HG03280 (cell line): ENCODE results near the gene ARHGDIA.
"Not testable (repeated sequence)": the region's sequence is repeated elsewhere in the genome, so short reads cannot be mapped to it uniquely, and the experiment has no call there.

Experiments
- ATAC-seq: cut with Tn5 transposase; IDR thresholded peaks from one replicate; pipeline ENCODE4 v1.9.1; 2021; ENCODE audit warnings: mild to moderate bottlenecking, moderate library complexity; ENCODE audit not compliant: unreplicated experiment

Gene ARHGDIA

DNA sequence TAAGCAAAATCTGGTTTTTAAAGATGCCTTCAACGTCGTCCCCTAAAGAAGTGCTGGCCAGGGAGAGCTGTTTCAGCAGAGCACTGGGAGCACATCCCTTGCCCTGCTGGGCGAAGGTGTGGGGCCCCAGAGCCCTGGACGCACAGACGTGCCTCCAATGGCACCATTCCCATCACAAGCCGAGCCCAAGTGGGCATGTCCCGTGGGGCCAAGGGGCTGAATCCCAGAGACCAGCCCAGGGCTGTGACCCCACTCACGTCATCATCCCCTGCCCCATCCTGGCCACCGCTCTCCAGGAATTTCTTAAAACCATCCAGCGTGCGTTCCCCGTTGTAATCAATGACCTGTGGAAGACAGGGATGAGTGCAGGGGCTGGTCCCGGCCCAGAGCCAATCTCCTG is 26.2 kb downstream of the ARHGDIA start:
- ATAC-seq, result no peak

DNA sequence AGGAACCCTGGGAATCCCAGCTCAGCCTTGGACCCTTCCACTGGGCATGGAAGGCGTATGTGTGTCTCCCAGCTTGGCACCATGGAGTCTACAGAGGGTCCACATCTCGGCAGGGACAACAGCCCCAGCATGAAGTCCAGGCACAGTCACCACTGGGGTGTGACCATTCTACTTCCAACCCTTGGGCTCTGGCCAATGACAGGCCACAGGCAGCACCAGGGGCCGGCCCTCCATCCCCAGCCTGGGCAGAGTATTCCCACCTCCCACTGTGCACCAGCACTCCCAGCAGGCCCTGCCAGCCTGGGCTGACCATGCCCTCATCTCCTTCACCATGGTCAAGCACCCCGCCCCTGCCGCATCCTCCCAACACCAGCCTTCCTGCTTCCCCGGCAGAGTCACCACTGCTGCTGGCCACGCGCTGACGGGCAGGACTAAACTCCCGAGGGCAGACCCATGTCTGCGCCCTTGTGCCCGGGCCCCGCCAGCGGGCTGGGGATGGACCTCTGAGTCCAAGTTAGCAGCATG is 26.7 kb downstream of the ARHGDIA start:
- ATAC-seq, result no peak

DNA sequence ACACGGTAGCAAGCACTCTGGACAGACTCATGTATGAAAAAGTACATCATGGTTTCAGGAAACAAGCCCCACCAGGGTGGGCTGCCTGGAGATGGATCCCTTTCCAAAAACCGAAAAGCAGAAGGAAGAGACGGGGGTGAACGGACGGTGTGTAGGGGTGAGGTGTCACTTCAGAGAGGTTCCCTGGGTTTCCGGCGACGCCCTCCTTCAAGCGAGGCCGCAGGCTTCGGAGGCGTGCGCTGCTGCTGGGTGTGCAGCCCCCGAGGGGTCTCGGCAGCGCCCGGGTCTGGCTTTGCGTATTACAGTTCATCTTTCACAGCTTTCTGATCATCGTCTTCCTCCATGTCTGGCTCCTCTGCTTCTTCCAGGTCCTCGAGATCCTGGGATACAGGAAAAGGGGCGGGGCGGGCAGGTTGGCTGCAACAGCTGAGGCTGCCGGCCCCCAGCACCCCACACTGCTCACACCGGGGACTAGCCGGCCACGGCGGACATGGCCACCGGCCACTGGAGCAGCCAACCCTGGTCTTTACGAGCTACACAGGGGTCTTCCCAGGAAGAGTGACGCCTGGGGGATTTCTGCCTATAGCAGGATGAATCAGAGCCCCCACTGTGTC is 27.3 kb downstream of the ARHGDIA start:
- no peak for ATAC-seq

DNA sequence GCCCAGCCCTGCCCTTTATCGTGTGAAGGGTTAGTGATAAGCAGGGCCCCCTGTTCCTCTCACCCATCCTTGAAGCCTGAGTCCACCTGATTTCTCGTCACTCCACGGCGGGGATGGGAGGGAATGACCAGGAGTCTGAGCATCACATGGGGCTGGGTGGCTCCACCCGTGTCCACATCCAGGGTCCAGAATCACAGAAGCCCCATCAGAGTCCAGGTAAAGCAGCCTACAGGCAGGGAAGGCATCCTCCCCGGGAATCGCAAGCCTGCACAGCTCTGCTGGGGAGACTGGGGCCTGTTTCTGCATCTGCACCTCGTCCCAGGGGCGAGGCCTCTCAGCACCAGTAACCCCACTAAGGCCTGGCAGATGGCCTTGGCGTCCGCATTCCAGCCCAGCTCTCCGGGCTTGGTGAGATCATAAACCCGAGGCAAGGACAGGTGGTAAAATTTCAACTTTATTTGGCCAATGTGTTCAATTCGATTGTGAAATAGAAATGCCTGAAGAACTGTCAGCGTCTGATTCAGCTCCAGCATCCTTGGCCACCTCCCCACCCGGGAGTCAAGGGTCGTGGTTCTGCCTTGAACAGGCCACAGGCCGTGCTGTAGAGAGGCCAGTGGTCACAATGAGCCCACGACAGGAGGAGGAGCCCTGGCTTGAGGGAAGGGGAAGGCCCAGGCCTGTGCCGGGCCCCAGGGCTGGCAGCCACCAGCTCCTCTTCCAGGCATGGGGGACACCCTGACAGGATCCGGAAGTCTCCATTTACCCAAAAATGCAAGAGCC is 28.2 kb downstream of the ARHGDIA start:
- ATAC-seq, result no peak

DNA sequence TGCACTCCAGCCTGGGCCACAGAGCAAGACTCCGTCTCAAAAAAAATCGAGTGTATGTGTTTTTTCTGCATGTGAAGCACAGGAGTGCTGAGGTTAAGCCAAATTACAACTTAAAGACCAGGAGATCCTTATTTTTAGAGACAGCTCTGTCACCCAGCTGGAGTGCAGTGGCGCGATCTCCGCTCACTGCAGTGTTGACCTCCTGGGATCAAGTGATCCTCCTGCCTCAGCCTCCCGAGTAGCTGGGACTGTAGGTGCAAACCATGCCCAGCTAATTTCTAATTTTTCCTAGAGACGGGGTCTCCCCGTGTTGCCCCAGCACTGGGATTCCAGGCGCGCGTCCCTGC is 28.8 kb downstream of the ARHGDIA start:
- no peak for ATAC-seq

DNA sequence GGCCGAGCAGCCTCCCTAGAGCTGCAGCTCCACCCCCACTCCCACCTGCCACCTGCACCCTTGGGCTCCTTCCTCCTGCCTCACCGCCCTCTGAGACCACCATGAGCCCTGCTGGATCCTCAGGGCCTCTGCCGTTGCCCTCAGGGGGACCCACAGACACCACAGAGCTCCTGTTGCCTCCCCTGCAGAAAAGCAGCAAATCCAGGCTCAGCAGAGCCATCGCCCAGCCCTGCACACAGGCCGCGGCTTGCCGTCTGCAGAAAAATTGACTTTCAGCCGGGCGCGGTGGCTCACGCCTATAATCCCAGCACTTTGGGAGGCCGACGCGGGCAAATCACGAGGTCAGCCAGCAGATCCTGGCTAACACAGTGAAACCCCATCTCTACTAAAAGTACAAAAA is 29.3 kb downstream of the ARHGDIA start:
- no peak for ATAC-seq

DNA sequence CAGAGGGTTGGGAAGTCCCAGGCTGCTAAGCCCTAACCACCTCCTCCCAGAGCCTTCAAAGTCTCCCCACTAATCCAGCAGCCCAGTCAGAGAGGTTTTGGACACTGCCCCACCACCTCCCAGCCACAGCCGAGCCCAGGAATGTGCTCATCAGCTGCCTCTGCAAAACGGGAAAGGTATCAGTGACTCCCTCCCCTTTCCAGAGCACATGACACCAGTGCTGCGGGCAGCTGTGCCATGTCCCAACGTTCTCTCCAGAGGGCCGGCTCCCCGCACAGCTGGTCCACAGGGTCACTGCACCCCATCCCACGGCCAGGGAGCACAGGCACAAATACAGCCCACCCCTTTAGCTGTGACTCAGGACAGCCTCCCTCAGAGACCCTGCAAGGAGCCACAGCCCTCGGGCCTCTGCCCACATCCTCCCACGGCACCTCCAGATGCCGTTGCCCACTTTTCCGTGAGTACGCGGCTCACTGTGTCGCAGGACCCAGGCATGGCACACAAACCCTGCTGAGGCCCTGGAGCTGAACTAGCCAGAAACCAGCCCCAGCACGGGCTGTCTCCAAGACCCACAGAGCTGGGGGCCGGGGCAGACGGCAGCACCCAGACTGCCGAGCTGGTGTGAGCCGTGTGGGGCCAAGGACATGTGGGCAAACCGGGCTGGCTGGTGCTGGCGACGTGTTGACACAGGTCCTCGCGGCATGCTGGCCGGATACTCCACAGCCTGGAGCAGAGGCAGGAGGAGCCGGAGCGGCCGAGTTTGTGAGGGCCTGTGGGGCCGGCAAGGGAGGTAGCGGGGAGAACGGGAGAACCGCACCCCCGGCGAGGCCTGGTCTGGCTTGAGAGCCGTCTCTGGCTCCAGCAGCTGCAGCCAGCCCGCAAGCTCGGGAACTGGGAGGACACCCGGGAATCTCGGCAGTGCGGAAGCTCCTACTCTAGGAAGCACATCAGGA is 30.0 kb downstream of the ARHGDIA start:
- ATAC-seq, result no peak

DNA sequence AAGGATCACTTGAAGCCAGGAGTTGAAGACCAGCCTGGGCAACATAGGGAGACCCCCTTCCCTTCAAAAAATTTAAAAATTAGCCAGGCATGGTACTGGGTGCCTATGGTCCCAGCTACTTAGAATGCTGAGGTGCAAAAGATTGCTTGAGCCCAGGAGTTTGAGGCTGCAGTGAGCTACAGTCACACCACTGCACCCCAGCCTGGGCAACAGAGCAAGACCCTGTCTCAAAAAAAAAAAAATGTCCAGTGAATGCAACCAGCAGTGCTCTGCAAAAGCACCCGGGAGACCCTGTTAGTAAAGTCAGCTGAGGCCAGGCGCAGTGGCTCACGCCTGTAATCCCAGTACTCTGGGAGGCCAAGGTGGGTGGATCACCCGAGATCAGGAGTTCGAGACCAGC is 31.1 kb downstream of the ARHGDIA start:
- ATAC-seq, result not testable (repeated sequence)

DNA sequence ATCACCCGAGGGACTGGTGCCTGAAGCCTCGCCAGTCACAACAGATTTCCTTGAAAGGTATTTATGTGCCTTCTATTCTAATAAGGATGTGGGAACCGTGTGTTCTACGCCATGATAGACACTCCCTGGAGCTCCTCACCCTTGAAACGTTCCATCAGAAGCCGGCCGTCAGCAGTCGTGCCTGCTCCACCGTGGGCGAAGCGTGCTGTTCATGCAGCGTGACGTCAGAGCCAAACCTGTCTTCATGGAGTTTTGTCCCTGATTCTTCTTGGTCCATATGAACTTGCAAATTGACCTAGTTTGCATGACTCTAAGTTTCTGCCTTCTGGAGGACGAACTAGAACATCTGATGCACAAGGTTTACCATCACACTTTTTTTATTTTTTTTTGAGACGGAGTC is 31.8 kb downstream of the ARHGDIA start:
- ATAC-seq, result no peak

DNA sequence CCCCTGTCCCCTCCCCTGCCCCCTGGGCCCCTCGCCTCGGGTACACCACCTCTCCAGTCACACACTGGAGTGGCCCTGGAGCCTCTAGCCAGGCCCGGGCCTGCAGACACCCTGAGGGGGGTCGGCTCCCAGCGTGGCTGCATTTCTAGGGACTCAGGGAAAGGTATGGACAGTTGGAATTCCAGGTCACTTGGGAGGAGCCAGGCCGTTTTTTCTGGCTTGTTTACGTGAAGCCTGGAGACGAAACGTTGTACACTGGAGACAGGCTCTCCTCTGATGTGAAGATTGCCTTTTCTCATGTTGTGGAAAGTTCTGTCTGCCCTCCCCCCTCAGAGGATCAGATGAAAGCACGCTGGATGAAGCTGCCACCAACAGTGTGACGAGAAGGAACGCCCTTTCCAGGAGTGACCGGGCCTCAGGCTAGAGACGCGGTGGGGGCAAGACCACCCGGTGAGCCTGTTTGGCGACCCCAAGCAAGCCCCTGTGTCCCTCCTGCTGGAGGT is 32.3 kb downstream of the ARHGDIA start:
- no peak for ATAC-seq

DNA sequence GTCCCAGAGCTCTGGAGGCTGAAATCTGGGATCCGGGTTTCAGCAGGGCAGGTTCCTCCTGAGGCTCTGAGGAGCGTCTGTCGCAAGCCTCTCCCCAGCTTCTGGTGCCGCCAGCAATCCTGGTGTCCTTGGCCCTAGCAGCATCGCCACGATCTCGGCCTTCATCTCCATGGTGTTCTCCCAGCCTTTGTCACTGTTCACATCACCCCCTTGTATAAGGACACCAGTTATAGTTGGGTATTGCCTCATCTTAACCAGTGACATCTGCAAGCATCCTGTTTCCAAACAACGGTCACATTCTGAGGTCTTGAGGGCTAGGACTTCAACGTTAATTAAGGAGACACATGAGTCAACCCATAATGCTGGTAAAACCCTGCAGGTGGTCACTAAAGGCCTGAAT is 33.5 kb downstream of the ARHGDIA start:
- ATAC-seq, result no peak

DNA sequence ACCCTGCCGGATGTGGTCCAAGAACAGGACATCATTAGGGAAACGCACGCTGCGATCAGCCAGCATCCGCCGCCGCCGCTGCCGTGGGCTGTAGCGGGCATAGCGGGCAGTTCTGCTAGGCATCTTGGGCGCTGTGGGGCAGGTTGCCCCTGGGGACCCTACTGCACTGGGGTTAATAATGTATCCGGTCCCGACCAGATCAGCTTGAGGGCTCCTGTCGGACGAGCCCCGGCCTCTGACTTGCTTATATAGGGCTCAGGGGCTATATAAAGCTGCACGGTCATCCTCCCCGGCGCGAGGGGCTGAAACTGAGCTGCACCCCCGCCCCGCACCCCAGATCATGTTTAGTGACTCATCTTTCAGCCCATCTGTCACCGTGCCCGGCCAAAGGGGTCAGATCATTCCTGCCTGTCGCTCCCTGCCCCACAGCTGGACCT is 36.3 kb downstream of the ARHGDIA start, which contains the start of gene PPP1R27:
TSS of gene PPP1R27 (minus strand) at position 220 of the 437 bp plus-strand sequence. CDS start at position 123, 97 bp downstream.
- ATAC-seq, result no peak

DNA sequence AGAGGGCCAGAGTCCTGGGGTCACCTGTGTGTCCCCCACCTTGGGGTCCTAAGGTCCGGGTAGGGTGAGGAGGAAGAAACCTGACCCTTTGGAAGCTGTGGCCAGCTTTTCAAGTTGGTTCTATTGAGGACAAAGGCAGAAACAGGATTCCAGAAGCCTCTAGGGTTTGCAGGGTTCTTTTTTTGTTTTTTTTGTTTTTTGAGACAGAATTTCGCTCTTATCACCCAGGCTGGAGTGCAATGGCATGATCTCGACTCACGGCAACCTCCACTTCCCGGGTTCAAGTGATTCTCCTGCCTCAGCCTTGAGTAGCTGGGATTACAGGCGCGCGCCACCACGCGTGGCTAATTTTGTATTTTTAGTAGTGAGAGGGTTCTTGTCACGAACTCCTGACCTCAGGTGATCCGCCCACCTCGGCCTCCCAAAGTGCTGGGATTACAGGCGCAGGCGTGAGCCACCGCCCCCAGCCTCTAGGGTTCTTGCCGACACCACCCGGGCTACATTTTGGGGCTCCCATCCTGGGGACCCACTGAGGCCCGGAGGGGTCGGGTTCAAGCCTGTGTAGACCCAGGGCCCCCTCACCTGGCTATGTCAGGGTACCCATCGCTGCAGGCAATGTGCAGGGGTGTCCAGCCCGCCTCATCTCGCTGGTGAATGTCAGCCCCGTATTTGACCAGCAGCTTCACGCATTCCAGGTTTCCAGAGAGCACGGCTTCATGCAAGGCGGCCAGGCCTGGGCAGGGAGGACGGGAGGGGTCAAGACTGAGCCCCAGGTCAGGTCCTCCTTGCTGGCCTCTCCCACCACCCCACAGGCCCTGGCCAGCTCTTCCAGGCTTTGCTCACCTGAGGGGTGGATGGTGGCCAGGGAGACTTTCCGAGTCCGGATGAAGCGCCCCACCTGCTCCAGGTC is 37.0 kb downstream of the ARHGDIA start:
- no peak for ATAC-seq

DNA sequence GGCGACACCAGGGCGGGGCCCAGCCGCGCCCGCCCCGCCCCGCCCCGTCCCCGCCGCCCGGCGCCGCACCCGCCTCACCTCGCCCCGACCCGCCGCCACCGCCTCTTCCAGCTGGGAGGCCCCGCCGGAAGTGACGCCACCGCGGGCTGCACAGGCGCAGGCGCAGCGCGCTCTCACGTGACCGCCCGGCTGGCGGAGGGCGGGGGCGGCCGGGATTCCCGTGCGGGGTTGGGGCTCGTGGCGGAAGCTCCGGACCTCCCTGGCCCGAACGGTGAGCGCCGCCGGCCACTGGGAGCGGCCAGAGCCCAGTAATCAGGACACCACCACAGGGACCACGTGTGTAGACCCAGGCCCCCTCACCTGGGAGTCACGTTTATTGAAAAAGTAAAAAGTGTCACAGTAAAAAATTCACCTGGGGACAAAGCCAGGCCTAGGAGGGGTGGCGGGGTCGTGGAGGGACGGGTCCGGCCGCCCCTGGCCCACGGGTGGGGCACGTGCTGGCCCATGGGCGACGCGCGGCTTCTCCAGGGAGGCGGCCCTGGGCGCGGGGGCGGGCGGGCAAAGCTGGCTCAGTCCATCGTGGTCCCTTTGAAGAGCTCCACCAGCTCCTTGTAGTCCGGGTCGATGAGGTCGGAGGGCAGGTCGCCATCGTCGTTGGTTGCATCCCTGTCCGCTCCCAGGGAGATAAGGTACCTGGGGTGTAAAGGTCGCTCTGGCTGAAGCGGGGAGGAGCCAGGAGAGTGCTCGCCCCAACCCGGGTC is 37.8 kb downstream of the ARHGDIA start, which contains the start of gene MCRIP1:
TSS of gene MCRIP1 (minus strand) at position 132 of the 761 bp plus-strand sequence. CDS start 8,785 bp downstream, outside the sequence.
- peak; percentile 81 for ATAC-seq

DNA sequence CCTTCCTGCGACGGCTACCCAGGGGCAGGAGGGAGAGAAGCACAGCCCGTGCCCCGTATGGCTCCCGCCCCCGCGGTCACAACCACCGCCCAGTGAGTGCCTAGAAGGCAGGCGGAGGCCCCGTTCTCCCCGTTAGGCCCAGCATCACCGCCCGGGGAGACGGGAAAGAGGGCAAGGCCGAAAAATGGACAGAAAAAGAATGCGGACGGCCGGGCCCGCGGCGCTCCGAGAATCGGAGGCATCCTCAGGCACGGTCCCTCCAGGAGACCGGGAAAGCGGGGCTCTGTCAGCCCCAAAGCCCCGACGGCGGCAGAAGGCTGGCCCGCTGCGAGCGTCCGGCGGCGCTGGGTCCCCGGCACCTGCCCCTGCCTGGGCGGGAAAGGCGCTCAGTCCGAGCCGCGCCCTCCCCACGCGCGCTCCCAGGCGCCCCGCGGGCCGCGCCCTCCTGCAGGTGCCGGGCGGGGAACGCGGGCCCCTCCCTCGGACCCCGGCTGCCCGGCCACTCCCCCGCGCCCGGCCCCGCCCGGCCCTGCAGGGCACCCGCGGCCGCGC is 38.5 kb downstream of the ARHGDIA start:
- peak; percentile 11 for ATAC-seq

DNA sequence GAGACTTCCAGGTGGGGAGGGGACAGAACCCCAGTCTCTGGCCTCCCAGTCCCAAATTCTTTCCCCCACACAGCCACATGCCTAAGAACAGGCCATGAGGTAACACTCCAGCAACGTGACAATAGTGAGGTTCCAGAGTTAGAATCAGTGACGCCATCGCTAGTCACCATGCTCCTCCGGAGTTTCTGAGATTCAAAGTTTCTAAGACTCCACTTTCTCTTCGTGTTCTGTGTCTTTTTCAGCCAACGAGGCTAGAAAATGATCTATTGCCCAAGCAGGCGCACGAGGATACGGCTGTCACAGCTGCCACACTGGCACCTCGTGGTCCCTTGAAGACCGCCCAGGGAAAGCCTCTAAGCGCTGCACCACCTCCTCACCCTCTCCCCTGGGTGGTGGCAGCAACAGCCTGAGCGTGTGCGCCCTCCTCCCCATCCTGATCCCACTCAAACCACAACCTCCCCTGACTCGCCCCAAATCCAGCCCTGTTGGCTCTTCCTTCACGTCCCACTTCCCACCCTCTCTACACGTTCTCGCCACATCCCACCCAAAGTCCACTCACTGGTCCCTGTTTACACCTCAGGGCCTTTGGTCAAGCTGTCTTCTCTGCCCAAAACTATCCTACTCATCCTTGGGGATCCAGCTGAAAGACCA is 39.1 kb downstream of the ARHGDIA start:
- ATAC-seq, result peak; percentile 11

DNA sequence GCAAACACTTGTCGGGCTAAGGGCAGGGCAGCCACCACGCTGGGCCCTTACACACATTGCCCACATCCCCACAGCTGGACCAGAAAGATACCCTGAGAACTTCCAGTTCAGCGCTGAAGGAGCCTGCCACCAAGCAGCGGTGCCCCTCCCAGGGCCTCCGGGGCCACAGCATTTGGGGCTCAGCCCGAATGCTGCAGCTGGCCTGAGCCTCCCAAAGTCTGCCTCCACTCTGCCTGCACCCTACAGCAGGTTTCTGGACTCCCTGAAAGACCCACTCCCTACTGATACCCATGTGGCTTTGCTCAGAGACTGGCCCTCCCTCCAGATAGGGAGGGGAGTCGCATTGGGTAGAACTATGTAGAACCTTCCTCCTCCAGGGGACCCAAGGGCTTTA is 39.6 kb downstream of the ARHGDIA start:
- no peak for ATAC-seq

DNA sequence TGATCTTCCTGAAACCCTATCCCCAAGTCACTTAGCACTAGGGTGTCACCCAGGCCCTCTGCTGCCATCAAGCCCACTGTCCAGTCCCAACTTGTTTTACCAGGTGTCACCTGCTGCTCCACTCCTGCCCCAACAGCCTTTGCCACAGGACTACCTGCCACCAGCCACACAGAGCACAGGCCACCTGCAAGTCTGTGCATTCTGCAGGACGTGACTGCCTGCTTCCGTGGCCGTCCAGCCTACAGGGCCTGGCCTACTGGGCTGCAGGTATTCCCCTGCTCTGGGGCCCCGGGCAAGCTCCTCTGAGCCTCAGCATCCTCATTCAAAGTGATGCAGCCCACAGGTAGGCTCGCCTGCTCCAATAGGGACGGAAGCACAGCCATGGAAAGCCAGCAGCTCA is 41.3 kb downstream of the ARHGDIA start:
- ATAC-seq, result no peak
